ENCODE data around the gene SGK1. TPM values are rescaled to one million over a fixed set of nuclear protein-coding genes. Genes with fewer than 3 reads are reported as not detected.

SGK1 gene
- total RNA-seq, 4 donors from 2014 or later: 379 to 684 (median 450) TPM

DNA sequence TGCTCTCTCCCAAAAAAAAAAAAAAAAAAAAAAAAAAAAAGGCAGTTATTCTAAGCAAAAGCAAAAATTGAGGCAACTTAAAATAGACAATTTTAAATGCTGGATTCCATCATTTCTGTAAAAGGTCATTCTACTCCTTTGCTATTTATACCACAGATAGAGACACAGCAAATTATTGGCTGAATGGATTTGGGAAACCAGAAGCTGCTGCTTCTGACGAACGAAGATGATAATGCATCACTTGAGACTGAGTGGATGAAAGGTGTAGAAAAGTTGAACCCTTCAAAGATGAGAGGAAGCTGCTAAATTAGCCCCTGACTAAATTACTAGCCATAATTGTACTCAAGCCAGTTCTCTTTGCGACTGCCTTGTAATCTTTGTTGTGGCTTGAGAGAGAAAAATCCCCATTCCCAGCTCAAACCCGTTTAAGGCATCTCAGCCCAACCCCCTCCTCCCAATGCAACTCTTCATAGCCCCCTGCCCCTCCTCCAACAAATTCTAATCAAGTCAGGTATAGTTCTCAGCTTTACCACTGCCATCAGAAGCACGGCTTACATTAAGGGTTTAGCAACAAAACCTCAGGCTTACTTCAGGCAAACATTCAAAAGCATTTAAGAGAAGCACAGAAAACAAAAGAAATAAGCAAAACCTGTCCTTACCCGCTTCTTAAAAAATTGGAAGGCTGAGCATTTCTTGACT, 1.0 kb downstream of the SGK1 start:
- DNase-seq (ENCODE audit: low spot score in 2 of 2): no peak
- peaks cover 4% of the 10 kb centered on the region for H3K27me3 ChIP-seq
- H3K27ac ChIP-seq: no peak overlapping the region
- peaks cover 11% of the 10 kb centered on the region for H3K4me1 ChIP-seq
- TF ChIP-seq POLR2AphosphoS5 (IDR thresholded peaks at IDR 0.05): no peak
- 59% methylated on average over 6 of the region's 6 CpGs for WGBS
- peak overlapping the region; percentile 54 for H3K4me3 ChIP-seq
- H3K9me3 ChIP-seq: no peaks in the 10 kb centered on the region
- H3K36me3 ChIP-seq: no peaks in the 10 kb centered on the region

GRCh38 chr6:134315974-134316441, 1.9 kb downstream of the SGK1 start:
- no peak for TF ChIP-seq POLR2A (IDR thresholded peaks at IDR 0.05)
- no peak for TF ChIP-seq CTCF (IDR thresholded peaks at IDR 0.05)
- no peak for TF ChIP-seq POLR2AphosphoS5 (IDR thresholded peaks at IDR 0.05)
- no peak for TF ChIP-seq EP300 (IDR thresholded peaks at IDR 0.05)
- 91% methylated on average over 2 of the region's 2 CpGs for WGBS
- peaks cover 11% of the 10 kb centered on the region for H3K4me1 ChIP-seq
- no peaks in the 10 kb centered on the region for H3K9me3 ChIP-seq
- no peaks in the 10 kb centered on the region for H3K36me3 ChIP-seq
- no peak overlapping the region for H3K4me3 ChIP-seq
- no peak overlapping the region for H3K27ac ChIP-seq
- peaks cover 4% of the 10 kb centered on the region for H3K27me3 ChIP-seq
- no peak for DNase-seq (ENCODE audit: low spot score in 2 of 2)

- TF ChIP-seq POLR2AphosphoS5 (IDR thresholded peaks at IDR 0.05): no peak
- TF ChIP-seq CTCF (IDR thresholded peaks at IDR 0.05): no peak
- no peak for TF ChIP-seq POLR2A (IDR thresholded peaks at IDR 0.05)
- peaks cover 4% of the 10 kb centered on the region for H3K27me3 ChIP-seq
- no peak for DNase-seq (ENCODE audit: low spot score in 2 of 2)
- WGBS: 81% methylated on average over 1 of the region's 1 CpG
- no peaks in the 10 kb centered on the region for H3K36me3 ChIP-seq
- H3K27ac ChIP-seq: no peak overlapping the region
- H3K4me3 ChIP-seq: no peak overlapping the region
- H3K4me1 ChIP-seq: peaks cover 11% of the 10 kb centered on the region
- no peaks in the 10 kb centered on the region for H3K9me3 ChIP-seq
Measured at GRCh38 chr6:134315189-134315588, 2.7 kb downstream of the SGK1 start.

GRCh38 chr6:134314006-134314821, 3.7 kb downstream of the SGK1 start:
- Histone ChIP-seq H3K36me3 (no peaks in the 10 kb centered on the region), H3K4me3 (no peak overlapping the region), H3K9me3 (no peaks in the 10 kb centered on the region), H3K27ac (no peak overlapping the region), H3K4me1 (peaks cover 11% of the 10 kb centered on the region), H3K27me3 (peaks cover 4% of the 10 kb centered on the region)
- no peak for DNase-seq (ENCODE audit: low spot score in 2 of 2)
- WGBS: 92% methylated on average over 4 of the region's 4 CpGs
- TF ChIP-seq CTCF (IDR thresholded peaks at IDR 0.05) (no peak), EP300 (IDR thresholded peaks at IDR 0.05) (no peak), POLR2AphosphoS5 (IDR thresholded peaks at IDR 0.05) (no peak), POLR2A (IDR thresholded peaks at IDR 0.05) (no peak)

- no peaks in the 10 kb centered on the region for H3K9me3 ChIP-seq
- no peaks in the 10 kb centered on the region for H3K27me3 ChIP-seq
- no peak overlapping the region for H3K4me3 ChIP-seq
- no peak overlapping the region for H3K27ac ChIP-seq
- WGBS: 84% methylated on average over 7 of the region's 7 CpGs
- H3K36me3 ChIP-seq: no peaks in the 10 kb centered on the region
- no peak for TF ChIP-seq POLR2A (IDR thresholded peaks at IDR 0.05)
- TF ChIP-seq POLR2AphosphoS5 (IDR thresholded peaks at IDR 0.05): no peak
- no peak for TF ChIP-seq CTCF (IDR thresholded peaks at IDR 0.05)
- TF ChIP-seq EP300 (IDR thresholded peaks at IDR 0.05): no peak
- H3K4me1 ChIP-seq: no peaks in the 10 kb centered on the region
- DNase-seq (ENCODE audit: low spot score in 2 of 2): no peak
Measured at GRCh38 chr6:134312038-134312660, 5.8 kb downstream of the SGK1 start.

Data from suprapubic skin (tissue), 4 donors.